Measurements from ENCODE around the gene CDK18. TPM values are rescaled to one million over a fixed set of nuclear protein-coding genes. Genes with fewer than 3 reads are reported as not detected.

Gene CDK18
- total and polyA plus RNA-seq, 2 donors, result 1.8 to 5.4 TPM

DNA sequence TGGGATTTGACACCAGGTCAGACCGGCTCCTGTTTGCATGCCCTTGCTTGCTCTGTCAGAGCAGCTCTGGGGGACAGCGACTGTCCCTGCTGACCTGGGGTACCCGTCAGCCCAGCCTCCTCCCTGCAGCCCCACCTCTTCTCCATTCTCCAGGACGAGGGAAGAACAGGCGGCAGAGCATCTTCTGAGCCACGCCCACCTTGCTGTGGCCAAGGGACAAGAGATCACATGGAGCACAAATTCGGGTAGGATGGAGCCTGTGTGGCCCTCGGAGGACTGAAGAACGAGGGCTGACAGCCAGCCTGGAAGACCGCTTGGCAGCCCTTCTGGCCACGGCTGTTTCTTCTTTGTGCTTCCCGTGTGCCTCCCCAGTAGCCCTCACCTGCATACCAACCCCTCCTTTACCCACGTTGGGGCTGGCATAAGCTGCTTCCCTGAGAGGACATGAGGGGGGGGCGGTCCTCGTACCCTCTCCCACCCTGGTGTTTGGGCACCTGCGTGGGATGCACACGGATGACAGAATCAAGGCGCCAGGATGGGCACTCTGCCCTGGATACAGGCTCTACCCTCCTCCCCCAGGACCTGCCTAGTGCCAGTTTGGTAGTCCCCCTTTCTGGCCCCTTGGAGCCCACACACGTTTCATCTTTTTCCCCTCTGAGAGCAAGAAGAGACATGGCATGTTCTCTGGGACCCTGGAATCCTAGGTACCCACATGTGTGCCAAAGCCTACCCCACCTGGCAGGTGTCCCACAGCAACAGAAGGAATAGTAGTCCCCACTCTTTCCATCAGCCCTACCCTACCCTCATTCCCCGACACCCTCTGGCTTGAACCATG, 26.9 kb downstream of the CDK18 start:
- Histone ChIP-seq H3K36me3 (ENCODE audit: control insufficient read depth in 2 of 2, insufficient read depth in 2 of 2, low read length in 1 of 2) (no peaks in the 10 kb centered on the region), H3K27ac (ENCODE audit: low read depth in 1 of 2, low read length in 1 of 2) (no peak overlapping the region), H3K4me3 (ENCODE audit: low read length in 2 of 2) (no peak overlapping the region), H3K4me1 (ENCODE audit: control insufficient read depth in 2 of 2, insufficient read depth in 2 of 2, low read length in 2 of 2) (peaks cover 3% of the 10 kb centered on the region in 2 donors), H3K9me3 (ENCODE audit: control insufficient read depth in 2 of 2, insufficient read depth in 1 of 2, low read length in 1 of 2) (no peaks in the 10 kb centered on the region), H3K27me3 (ENCODE audit: control insufficient read depth in 2 of 2, insufficient read depth in 1 of 2, low read length in 1 of 2) (peaks cover 0 to 20% of the 10 kb centered on the region in 2 donors)
- WGBS, result 93% methylated on average over 20 of the region's 20 CpGs
- no peak for DNase-seq (ENCODE audit: low read depth in 6 of 9, low spot score in 9 of 9)

DNA sequence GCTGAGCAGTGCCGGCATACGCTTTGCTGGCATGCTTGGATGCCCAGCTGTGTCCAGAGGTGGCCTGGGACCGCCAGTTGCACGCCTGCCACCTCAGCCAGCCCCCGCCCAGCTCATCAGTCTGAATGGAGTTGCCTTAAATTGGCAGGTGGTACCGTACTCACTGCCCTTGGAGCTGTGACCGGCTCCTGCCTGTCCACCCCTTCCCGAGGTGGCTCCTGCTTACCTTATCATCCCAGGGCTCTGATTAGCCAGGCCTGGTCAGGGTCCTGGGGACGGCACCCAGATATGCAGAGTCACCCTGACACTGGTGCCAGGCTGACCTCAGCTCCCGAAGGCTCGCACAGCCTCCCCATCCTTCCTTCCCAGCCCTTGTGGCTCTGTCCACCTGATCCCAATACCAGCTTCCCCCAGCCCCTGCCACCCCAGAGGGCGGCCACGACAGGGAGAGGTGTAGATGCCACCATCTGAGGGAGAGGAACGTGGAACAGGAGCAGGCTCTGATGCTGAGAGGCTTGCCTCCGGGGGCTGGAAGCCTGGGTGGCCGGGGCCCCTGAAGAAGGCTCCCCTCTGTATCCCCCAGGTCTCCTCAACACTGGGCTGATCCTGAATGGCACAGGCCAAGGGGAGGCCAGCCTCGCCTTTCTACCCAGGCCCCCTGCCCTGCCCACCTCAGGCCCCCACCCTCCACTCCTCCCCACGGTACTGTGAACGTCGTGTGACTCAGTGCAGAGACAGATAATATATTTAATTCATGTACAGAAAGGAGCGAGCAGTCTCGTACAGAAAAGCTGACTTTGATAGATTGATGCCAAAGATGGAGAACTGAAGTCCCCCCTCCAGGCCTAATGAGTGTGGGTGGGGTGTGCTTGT, 27.8 kb downstream of the CDK18 start:
- H3K27ac ChIP-seq (ENCODE audit: low read depth in 1 of 2, low read length in 1 of 2), result no peak overlapping the region
- peaks cover 0 to 24% of the 10 kb centered on the region in 2 donors for H3K27me3 ChIP-seq (ENCODE audit: control insufficient read depth in 2 of 2, insufficient read depth in 1 of 2, low read length in 1 of 2)
- no peaks in the 10 kb centered on the region for H3K9me3 ChIP-seq (ENCODE audit: control insufficient read depth in 2 of 2, insufficient read depth in 1 of 2, low read length in 1 of 2)
- no peaks in the 10 kb centered on the region for H3K36me3 ChIP-seq (ENCODE audit: control insufficient read depth in 2 of 2, insufficient read depth in 2 of 2, low read length in 1 of 2)
- 97% methylated on average over 22 of the region's 22 CpGs for WGBS
- no peak for DNase-seq (ENCODE audit: low read depth in 6 of 9, low spot score in 9 of 9)
- peaks cover 3% of the 10 kb centered on the region in 2 donors for H3K4me1 ChIP-seq (ENCODE audit: control insufficient read depth in 2 of 2, insufficient read depth in 2 of 2, low read length in 2 of 2)
- no peak overlapping the region for H3K4me3 ChIP-seq (ENCODE audit: low read length in 2 of 2)

DNA sequence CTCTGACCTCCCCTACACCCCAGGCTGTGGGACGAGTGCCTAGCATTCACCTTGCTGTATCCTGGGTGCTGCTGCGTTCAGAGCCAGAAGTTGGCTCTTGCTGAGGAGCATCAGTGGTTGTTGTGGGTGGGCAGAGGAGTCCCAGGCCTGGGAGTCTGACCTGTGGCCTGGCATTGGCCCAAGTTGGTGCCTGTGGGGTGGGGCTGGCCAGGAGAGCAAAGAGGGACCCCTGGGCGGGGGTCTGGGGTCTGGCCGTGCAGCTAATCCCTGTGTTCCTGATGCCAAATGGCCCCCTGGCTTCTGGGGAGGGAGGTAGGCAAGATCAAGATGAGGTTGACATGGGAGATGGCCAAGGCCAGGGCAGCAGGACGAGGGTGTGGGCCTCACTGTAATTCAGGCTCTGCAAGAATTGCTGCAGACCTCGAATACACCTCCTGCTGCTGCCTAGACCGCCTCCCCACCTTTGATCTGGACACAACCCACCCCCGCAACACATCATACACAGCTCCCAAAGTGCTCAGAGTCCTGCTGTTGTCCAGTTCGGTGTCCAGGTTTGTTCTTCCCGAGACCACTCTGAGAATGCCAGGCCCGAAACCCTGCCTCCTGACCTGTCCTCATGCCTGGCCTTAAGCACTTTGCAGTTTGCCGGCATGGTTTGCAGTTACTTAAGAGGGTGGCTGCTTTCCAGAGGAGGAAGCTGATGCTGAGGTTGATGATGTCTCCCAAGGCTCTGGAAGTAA, 28.7 kb downstream of the CDK18 start:
- no peaks in the 10 kb centered on the region for H3K9me3 ChIP-seq (ENCODE audit: control insufficient read depth in 2 of 2, insufficient read depth in 1 of 2, low read length in 1 of 2)
- H3K27ac ChIP-seq (ENCODE audit: low read depth in 1 of 2, low read length in 1 of 2), result no peak overlapping the region
- DNase-seq (ENCODE audit: low read depth in 6 of 9, low spot score in 9 of 9), result no peak
- no peak overlapping the region for H3K4me3 ChIP-seq (ENCODE audit: low read length in 2 of 2)
- no peaks in the 10 kb centered on the region for H3K36me3 ChIP-seq (ENCODE audit: control insufficient read depth in 2 of 2, insufficient read depth in 2 of 2, low read length in 1 of 2)
- H3K4me1 ChIP-seq (ENCODE audit: control insufficient read depth in 2 of 2, insufficient read depth in 2 of 2, low read length in 2 of 2), result peaks cover 3% of the 10 kb centered on the region in 2 donors
- 91% methylated on average over 12 of the region's 12 CpGs for WGBS
- H3K27me3 ChIP-seq (ENCODE audit: control insufficient read depth in 2 of 2, insufficient read depth in 1 of 2, low read length in 1 of 2), result peaks cover 0 to 24% of the 10 kb centered on the region in 2 donors

DNA sequence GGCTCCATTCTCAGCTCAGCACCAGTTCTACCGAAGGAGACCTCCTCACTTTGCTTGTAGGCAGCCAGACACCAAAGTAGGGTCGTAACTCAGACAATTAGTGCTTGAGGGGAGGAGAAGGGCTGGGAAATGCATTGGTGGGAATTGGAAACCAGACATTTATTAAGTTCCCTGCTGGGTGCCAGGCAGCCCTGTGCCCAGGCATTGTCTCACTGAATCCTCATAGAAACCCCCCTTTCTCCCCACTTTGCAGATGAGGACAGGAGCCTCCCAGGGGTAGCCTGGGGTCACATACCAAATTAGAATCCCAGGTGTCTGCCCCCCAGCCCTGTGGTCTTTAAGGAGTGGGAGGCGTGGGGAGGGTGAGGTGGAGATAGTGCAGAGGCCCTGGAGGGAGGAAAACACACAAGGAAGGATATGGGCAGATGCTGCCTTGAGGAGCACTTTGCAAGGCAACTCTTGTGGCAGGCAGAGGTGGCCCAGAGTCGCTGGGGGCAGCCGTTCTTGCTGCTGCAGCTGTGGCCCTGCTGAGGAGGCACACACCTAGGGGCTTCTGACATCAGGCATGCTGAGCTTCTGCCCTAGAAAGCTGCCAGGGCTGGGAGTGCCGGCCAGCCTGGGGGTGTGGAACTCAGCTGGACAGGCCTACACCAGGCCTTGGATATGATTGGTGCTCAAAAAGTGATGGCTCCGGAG, 29.4 kb downstream of the CDK18 start:
- Histone ChIP-seq H3K4me3 (ENCODE audit: low read length in 2 of 2) (no peak overlapping the region), H3K4me1 (ENCODE audit: control insufficient read depth in 2 of 2, insufficient read depth in 2 of 2, low read length in 2 of 2) (peaks cover 3% of the 10 kb centered on the region in 2 donors), H3K36me3 (ENCODE audit: control insufficient read depth in 2 of 2, insufficient read depth in 2 of 2, low read length in 1 of 2) (no peaks in the 10 kb centered on the region), H3K27ac (ENCODE audit: low read depth in 1 of 2, low read length in 1 of 2) (no peak overlapping the region), H3K9me3 (ENCODE audit: control insufficient read depth in 2 of 2, insufficient read depth in 1 of 2, low read length in 1 of 2) (no peaks in the 10 kb centered on the region), H3K27me3 (ENCODE audit: control insufficient read depth in 2 of 2, insufficient read depth in 1 of 2, low read length in 1 of 2) (peaks cover 0 to 20% of the 10 kb centered on the region in 2 donors)
- DNase-seq (ENCODE audit: low read depth in 6 of 9, low spot score in 9 of 9), result no peak
- WGBS, result 92% methylated on average over 7 of the region's 7 CpGs

DNA sequence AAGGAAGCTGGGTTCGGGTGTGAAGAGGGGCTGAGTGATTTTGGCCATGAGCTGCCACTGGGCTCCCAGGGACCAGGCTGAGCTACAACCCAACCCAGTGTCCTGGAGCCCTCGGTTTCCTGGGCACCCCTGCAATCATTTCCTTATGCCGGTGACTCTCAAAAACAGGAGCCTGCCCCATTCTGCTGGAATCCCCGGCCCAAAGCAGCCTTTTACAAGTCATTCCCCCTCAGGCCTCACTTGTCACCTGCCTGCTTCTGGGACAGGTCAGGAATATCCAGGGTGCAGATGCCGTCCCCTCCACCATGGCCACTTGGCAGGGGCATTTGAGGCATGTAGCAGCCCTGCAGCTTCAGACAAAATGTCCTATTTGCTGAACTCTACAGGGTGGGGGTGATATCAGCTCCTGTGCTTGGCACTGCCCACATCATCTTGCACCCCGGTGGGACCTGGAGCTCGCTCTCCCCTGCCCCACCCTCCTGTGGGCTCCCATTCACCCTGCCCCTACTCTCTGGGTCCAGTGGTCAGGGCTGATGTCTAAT, 30.0 kb downstream of the CDK18 start:
- H3K27ac ChIP-seq (ENCODE audit: low read depth in 1 of 2, low read length in 1 of 2), result no peak overlapping the region

DNA sequence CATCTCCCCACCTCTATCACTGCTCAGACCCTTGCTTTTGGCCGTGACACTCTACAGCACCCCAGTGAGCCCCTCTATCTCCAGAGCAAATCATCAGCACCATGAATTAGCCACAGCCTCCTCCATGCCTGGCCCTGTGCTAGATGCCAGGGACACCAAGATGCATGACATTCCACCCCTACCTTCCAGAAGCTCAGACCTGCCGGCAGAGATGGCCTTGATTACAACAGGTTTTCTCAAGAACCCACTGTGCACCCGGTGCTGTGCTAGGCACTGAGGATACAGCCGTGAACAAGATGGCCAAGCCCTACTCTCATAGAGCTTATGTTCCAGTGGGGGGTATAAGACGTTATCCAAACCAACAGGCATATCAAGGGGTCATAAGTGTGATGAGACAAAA, 30.6 kb downstream of the CDK18 start:
- WGBS, result 85% methylated on average over 5 of the region's 5 CpGs
- H3K4me3 ChIP-seq (ENCODE audit: low read length in 2 of 2), result no peak overlapping the region
- H3K9me3 ChIP-seq (ENCODE audit: control insufficient read depth in 2 of 2, insufficient read depth in 1 of 2, low read length in 1 of 2), result no peaks in the 10 kb centered on the region
- H3K36me3 ChIP-seq (ENCODE audit: control insufficient read depth in 2 of 2, insufficient read depth in 2 of 2, low read length in 1 of 2), result no peaks in the 10 kb centered on the region
- peaks cover 0 to 16% of the 10 kb centered on the region in 2 donors for H3K27me3 ChIP-seq (ENCODE audit: control insufficient read depth in 2 of 2, insufficient read depth in 1 of 2, low read length in 1 of 2)
- DNase-seq (ENCODE audit: low read depth in 6 of 9, low spot score in 9 of 9), result no peak
- H3K4me1 ChIP-seq (ENCODE audit: control insufficient read depth in 2 of 2, insufficient read depth in 2 of 2, low read length in 2 of 2), result no peaks in the 10 kb centered on the region
- no peak overlapping the region for H3K27ac ChIP-seq (ENCODE audit: low read depth in 1 of 2, low read length in 1 of 2)

More for the DNA sequence above, 30.0 kb downstream of the CDK18 start:
- H3K36me3 ChIP-seq (ENCODE audit: control insufficient read depth in 2 of 2, insufficient read depth in 2 of 2, low read length in 1 of 2), result no peaks in the 10 kb centered on the region
- DNase-seq (ENCODE audit: low read depth in 6 of 9, low spot score in 9 of 9), result no peak
- peaks cover 0 to 19% of the 10 kb centered on the region in 2 donors for H3K27me3 ChIP-seq (ENCODE audit: control insufficient read depth in 2 of 2, insufficient read depth in 1 of 2, low read length in 1 of 2)
- H3K4me1 ChIP-seq (ENCODE audit: control insufficient read depth in 2 of 2, insufficient read depth in 2 of 2, low read length in 2 of 2), result no peaks in the 10 kb centered on the region
- H3K4me3 ChIP-seq (ENCODE audit: low read length in 2 of 2), result no peak overlapping the region
- 96% methylated on average over 7 of the region's 7 CpGs for WGBS
- H3K9me3 ChIP-seq (ENCODE audit: control insufficient read depth in 2 of 2, insufficient read depth in 1 of 2, low read length in 1 of 2), result no peaks in the 10 kb centered on the region

DNA sequence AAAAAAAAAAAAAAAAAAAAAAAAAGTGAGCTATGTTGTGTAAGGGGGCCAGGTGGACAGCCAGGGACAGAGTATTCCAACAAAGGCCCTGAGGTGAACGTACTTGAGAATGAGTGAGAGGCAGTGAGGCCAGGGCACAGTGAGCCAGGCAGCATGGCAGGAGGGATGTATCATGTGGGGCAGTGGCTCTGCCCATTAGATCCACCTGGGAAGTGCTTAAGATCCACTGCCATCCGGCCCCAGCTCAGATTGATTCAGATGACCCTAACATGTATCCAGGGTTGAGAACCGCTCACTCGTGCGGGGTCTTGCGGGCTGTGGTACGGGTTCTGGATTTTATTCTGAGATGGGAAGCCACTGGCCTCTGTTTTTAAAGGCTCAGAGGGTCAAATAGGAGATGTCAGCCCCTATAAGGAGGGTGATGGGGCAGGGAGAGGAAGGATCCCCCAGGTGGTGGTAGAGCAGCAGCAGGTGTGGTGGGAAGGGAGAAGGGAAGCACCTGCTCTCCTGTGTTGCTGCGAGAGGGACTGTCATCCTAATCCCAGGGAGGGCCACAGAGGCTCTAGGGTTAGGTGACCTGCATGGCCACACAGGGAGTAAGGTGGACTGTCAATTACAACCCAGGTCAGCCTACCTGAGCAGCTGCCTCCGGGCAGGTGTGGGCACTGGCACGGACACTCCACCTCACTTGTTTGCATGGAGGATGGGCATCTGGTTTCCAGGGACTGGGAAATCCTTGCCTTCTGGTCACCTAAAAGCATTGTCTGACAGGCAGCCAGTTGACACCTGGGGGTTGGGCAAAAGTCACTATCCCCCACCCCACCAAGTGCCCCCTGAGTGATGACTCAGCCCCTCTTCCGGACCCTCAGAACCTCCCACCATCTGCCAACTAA, 31.6 kb downstream of the CDK18 start:
- Histone ChIP-seq H3K4me3 (ENCODE audit: low read length in 2 of 2) (no peak overlapping the region), H3K9me3 (ENCODE audit: control insufficient read depth in 2 of 2, insufficient read depth in 1 of 2, low read length in 1 of 2) (no peaks in the 10 kb centered on the region), H3K4me1 (ENCODE audit: control insufficient read depth in 2 of 2, insufficient read depth in 2 of 2, low read length in 2 of 2) (no peaks in the 10 kb centered on the region), H3K27ac (ENCODE audit: low read depth in 1 of 2, low read length in 1 of 2) (no peak overlapping the region), H3K36me3 (ENCODE audit: control insufficient read depth in 2 of 2, insufficient read depth in 2 of 2, low read length in 1 of 2) (no peaks in the 10 kb centered on the region), H3K27me3 (ENCODE audit: control insufficient read depth in 2 of 2, insufficient read depth in 1 of 2, low read length in 1 of 2) (peaks cover 0 to 16% of the 10 kb centered on the region in 2 donors)
- DNase-seq (ENCODE audit: low read depth in 6 of 9, low spot score in 9 of 9), result no peak
- WGBS, result 87% methylated on average over 11 of the region's 11 CpGs

All from thymus (tissue), 11 donors.